Measurements from ENCODE around the gene CAMK1G.

The CAMK1G gene

DNA sequence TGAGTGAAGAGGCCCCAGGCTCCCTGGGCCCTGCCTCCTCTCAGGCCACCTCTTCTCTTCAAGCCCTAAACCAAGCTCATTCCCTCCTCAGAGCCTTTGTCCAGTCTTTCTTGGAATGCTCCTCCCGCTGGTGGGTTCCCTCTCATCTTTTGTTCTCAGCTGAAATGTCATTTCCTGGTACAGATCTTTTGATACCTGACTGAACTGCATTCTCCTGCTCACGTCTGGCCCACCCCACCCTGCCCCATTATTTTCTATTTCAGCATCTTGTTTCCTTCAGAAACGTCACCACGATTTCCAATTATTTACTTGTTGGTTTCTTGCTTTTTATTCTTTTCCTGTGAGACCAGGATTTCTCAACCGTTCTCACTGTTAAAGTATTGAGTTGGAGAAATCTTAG, 52.3 kb downstream of the CAMK1G start:
- no peak for DNase-seq (ENCODE audit: low read depth in 2 of 2)

GRCh38 chr1:209641832-209642172, 58.3 kb downstream of the CAMK1G start:
- DNase-seq (ENCODE audit: low read depth in 2 of 2): no peak

DNA sequence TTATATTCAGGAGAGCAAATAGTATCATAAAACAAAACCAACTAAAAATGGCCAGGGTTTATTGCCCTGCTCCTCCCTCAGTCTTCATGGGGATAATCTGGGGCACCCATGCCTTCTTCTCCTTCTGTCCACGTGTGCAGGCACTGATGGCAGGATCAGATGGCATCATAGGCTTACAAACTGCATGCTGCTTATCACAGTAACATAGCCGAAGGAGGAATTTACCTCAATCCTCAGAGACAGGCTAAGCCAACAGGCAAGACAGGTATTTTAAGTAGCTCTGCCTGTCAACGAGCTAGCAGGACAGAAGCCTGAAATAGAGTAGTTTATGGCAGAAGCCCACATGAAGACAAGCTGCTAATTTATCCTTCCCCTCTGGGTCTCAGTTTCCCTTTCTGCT, 59.3 kb downstream of the CAMK1G start:
- no peak for DNase-seq (ENCODE audit: low read depth in 2 of 2)

- no peak for DNase-seq (ENCODE audit: low read depth in 2 of 2)
Observed at GRCh38 chr1:209643285-209644020, 59.9 kb downstream of the CAMK1G start.

DNA sequence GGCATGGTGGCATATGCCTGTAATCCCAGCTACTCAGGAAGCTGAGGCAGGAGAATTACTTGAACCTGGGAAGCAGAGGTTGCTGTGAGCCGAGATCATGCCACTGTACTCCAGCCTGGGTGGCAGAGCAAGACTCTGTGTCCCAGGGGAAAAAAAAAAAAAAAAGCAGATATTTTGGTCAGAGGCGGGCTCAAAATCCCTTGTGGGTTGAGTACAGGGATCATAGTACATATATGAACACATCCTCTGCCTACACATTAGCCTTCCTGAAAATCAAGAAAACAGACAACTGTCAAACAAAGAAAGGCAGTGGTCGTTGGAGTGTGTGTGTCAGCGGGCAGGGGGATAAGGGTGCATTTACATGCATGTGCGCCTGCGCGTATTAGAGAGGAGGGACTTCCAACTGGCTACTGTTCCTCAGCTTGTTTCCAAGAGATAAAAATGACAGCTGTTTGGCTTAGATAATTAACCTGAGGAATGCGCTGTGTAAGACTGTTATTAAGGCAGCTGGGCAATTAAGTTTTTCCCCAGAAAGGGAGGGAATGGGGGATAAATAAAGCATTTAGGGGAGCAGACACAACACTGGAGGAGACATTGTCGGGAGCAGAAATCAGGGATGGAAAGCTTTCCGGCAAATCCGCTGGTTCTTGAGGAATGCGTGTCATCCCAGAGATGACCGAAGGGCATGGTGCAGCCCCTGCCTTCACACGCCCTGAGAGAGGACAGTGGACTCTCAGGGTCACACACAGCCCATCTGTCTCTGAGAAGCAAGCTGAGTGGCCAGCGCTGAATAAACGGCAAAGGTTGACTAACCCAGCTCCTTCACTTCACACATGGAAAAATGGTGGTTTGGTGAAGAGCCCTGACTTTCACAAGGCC, 62.3 kb downstream of the CAMK1G start:
- no peak for DNase-seq (ENCODE audit: low read depth in 2 of 2)

DNA sequence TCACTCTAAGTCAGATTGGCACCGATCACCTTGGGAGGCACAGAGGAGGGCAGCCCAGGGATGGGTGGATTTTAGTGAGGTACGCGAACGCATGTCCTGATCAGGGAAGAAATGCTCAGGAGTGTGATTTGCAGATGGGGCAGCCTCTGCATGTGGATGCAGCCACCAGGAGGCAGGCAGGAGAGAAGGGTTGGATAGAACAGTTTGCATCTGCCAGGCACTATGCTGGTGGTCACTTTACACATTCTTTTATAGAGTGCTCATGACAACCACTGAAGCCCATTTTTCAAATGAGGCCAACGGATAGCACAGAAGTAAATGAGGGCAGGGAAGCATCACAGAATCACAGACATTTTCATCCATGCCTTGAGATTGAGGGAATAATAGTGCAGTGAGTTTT, 63.0 kb downstream of the CAMK1G start:
- DNase-seq (ENCODE audit: low read depth in 2 of 2): no peak

DNA sequence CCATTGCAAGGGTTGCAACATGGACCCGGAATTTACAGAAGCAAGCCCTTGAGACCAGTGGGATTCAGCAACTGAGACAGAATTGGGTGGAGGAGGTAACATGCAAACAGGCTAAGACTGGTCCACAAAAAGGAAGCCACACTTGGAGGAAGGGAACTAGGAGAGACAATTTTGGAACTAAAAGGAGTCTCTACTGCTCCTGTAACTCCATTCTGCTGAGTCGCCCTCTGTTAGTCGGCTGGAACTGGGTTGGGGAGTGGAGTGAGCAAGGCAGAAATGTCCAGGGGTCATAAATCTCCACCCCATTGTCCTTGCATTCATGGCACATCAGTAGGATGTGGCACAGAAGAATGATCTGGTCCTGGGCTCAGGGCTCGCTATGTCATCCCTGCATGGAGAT, 63.6 kb downstream of the CAMK1G start:
- no peak for DNase-seq (ENCODE audit: low read depth in 2 of 2)

GRCh38 chr1:209648346-209648745, 64.8 kb downstream of the CAMK1G start:
- DNase-seq (ENCODE audit: low read depth in 2 of 2): no peak

DNA sequence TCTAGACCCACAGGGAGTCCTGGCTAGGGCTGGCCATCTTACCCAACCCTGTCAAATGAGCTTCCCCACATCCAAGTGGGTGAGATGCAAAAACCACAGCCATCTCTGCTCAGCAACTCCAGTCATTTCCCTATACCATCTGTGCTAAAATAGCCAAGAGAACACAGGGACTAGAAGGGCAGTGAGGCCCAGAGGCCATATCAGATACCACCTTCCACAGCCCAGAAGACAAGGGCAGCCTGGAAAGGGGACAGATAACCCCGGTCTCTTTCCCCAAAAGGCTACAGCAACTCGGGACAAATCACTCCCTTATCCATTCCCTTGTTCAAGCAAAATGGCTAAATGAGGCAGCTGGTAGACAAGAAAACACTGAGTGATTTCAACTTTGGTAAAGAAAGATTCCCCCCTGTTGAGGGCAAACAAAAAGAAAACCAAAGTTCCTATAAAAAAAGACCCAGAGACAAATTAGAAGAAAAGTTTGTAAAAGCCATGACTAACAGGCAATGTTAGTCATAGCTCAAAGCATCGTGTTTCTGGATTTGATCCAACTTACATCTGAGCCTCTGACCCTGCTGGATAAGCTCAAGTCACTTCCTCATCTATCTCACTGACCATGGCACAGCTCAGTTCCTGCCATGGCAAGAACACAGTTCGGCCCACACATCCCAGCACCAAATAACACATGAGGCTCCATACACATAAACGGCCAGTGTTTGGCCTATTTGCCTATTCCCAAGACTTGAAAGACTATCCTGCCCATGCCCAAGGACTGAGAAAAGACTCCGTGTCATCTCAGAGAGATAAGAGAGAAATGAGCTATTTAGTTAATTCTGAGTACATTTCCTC, 65.6 kb downstream of the CAMK1G start:
- peak; percentile 42 to 47 for DNase-seq (ENCODE audit: low read depth in 2 of 2)

GRCh38 chr1:209650454-209650853, 66.9 kb downstream of the CAMK1G start:
- no peak for DNase-seq (ENCODE audit: low read depth in 2 of 2)

GRCh38 chr1:209651138-209651587, 67.6 kb downstream of the CAMK1G start:
- DNase-seq (ENCODE audit: low read depth in 2 of 2): no peak

DNA sequence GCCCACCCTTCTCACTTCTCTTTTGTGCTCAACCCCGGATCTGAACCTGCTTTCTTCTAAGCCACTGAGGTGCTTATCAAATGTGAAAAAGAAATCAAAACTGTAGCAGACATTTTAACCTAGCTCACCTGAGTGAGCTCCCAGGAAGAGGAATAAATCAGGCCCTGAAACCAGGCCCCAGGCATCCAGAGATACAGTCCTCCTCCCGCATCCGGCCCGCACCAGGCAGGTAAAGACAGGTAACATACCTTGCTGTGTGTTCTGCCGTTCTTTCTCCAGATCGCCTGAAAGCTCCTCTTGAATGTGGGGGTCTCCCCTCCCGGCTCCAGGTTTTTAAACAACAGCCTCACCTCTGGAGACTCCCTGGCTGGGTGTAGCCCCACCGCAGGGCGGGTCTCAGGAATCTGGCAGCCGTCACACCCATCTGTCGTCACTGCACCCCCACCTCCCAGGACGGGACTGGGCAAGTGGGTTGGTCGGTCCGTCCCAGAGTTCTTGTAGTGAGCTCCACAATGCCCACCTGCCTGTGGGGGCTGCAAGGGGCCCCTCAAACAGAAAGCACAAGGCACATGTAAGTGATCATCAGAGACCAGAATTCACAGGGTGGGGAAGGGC, 68.7 kb downstream of the CAMK1G start, which contains the start of gene LAMB3:
Gene LAMB3, minus strand, starts transcription at position 305 of the 615 bp plus-strand sequence. CDS start 1,481 bp downstream, outside the sequence.
- no peak for DNase-seq (ENCODE audit: low read depth in 2 of 2)

DNA sequence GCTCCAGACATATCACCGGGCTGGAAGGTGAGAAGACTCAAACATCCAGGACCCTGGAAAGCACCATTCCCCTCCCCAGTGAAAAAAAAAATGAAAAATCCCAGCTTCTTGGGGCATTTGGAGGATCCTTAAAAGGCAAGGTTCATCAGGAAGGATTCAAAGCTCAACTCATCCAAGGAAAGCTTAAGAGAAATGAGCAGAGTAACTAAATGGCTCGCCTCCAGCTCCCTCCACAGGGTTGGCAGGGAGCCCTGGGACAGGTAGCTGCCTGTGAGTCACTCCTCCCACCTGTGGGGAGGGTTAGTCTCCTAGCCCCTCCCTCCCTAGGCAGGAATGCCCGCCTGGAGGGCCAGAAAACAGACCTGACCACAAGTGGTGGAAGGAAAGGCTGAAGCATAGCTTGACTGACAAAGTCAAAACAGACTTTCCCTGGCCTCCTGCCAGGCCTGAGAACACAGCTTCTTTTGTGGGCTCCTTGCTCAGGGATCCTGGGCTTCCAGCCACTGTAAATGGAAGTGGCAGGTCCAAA, 69.4 kb downstream of the CAMK1G start:
- no peak for DNase-seq (ENCODE audit: low read depth in 2 of 2)

GRCh38 chr1:209653915-209654351, 70.4 kb downstream of the CAMK1G start:
- no peak for DNase-seq (ENCODE audit: low read depth in 2 of 2)

- no peak for DNase-seq (ENCODE audit: low read depth in 2 of 2)
Observed at GRCh38 chr1:209655411-209656231, 72.1 kb downstream of the CAMK1G start.

GRCh38 chr1:209657140-209657879, 73.8 kb downstream of the CAMK1G start:
- DNase-seq (ENCODE audit: low read depth in 2 of 2): no peak

- DNase-seq (ENCODE audit: low read depth in 2 of 2): no peak
Observed at GRCh38 chr1:209657918-209658317, 74.4 kb downstream of the CAMK1G start.

DNA sequence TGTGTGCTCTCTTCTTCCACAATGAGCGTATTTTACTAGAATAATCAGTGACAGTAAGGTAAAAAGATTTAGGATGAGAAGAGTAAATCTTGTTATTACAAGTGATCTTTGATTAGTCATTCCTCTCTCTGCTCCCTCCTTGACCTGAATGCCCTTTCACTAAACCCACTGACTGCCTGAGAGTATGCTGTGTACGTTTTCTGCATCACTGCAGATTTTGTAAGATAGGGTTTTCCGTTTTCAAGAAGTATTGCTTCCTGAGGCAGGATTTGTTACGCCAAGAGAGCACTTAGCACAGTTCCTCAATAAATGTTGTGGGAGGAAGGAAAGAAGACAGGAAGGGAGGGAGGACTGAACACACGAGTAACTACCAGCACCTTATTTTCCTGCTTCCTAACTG, 76.4 kb downstream of the CAMK1G start:
- DNase-seq (ENCODE audit: low read depth in 2 of 2): no peak

GRCh38 chr1:209661071-209661470, 77.6 kb downstream of the CAMK1G start:
- no peak for DNase-seq (ENCODE audit: low read depth in 2 of 2)

DNA sequence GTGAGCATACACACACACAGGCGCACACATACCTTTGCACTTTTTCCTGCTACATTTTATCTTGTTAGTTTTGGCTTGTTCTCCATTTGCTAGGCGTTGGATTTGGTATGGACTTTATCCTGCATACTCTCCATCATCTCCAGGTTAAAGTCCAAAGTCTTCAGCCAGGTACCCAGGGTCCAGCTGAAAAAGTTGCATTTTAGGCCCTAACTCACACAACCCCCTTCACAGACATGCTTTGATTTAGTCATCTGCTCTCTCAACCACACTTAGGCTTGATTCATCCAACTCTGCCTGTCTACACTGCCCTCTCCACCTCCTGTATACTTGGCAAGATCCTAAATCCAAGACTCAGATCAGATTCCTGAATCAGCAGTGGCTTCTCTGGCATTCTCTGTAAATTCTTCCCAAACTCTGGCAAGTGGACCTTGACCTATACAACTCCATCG, 79.4 kb downstream of the CAMK1G start:
- no peak for DNase-seq (ENCODE audit: low read depth in 2 of 2)
